Fibroblast of the aortic adventitia (primary cell): ENCODE measurements around the gene RAPGEF2. TPM values are rescaled to one million over a fixed set of nuclear protein-coding genes. Genes with fewer than 3 reads are reported as not detected.
"Not testable (repeated sequence)": the region's sequence is repeated elsewhere in the genome, so short reads cannot be mapped to it uniquely, and the experiment has no call there.

Experiments used
- DNase-seq: peaks from one replicate; pipeline ENCODE4 v3.0.0-alpha.2; 2010; ENCODE audit warnings: low read depth
- H3K4me3 ChIP-seq: 2 replicates; pipeline ENCODE4 v1.5.1; 2011; ENCODE audit warnings: low read depth, mild to moderate bottlenecking, control low read depth, low read length, moderate library complexity
- CTCF ChIP-seq: IDR thresholded peaks from 2 replicates; pipeline ENCODE4 v1.5.1; 2011; ENCODE audit warnings: mild to moderate bottlenecking, low read length, control low read depth, inconsistent platforms; ENCODE audit not compliant: insufficient read depth
- total RNA-seq: library from RNA; depleted of rRNA; stranded (reverse); fragments of >200 nt; gene quantifications from 2 replicates; pipeline ENCODE4 v1.2.3, GENCODE V29; 2012; ENCODE audit warnings: low replicate concordance

Gene RAPGEF2
- 25.7 and 44.0 TPM in 2 replicates for total RNA-seq

- peak within 1 kb of the TSS; percentile 74 for H3K4me3 ChIP-seq
- DNase-seq, result peak; percentile 86
- no peak for TF ChIP-seq CTCF
Observed at GRCh38 chr4:159102622-159103383, at the start of gene RAPGEF2. Gene RAPGEF2 (plus strand): TSS chr4:159103079. CDS start chr4:159104163, 1,084 bp downstream.

- DNase-seq, result no peak
- H3K4me3 ChIP-seq, result no peak overlapping the region
- TF ChIP-seq CTCF, result no peak
Observed at GRCh38 chr4:159055833-159056232, 47.0 kb upstream of the RAPGEF2 start.

DNA sequence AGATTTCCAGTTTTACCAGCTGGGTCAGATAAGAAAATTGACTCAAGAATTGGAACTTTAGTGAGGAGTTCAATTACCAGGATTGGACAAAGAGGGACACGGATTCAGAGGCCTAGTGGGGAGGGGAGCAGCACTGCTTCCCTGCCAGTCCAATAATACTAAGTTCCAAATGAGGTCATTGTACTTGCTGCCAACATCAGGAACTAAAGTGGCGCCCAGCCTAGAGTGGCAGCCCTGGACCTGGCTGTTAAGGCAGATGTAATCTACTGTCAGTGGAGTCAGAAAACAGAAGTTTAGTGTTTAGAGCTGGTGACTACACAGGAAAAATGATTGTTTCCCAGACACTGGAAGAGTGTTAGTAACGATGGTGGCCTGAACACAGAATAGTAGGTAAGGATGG is 42.7 kb upstream of the RAPGEF2 start:
- no peak overlapping the region for H3K4me3 ChIP-seq
- no peak for TF ChIP-seq CTCF
- DNase-seq, result no peak

- TF ChIP-seq CTCF, result no peak
- no peak overlapping the region for H3K4me3 ChIP-seq
- DNase-seq, result no peak
Observed at GRCh38 chr4:159062381-159062780, 40.5 kb upstream of the RAPGEF2 start.

DNA sequence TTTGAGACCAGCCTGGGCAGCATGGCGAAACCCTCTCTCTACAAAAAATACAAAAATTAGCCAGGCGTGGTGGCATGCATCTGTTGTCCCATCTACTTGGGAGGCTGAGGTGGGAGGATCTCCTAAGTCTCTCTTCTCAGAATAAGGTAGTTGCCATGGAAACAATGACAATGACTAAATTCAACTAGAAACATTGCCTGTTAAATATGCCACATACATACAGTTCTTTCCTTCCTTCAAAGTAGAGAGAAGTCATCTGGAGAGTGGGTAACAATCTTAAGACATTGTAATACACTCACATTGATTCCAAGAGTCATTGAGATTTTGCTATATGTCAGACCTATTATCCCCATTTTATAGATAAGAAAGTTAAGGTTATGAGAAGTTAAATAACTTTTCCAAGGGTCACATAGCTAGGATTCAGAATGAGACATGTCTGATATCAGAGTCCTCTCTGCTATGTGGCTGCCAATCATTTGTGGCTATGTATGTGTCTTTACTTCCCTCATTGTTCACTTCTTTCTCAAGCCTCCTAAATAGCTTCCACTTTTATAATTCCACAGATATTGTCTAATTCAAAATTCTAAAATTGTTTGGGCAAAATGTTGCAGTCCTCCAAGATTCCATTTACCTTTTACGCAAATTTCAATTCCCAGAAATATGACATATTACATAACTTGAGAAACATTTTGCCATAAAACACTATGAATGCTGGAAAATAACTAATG is 37.2 kb upstream of the RAPGEF2 start:
- TF ChIP-seq CTCF, result no peak
- DNase-seq, result no peak
- no peak overlapping the region for H3K4me3 ChIP-seq

GRCh38 chr4:159068139-159068538 is 34.7 kb upstream of the RAPGEF2 start:
- H3K4me3 ChIP-seq, DNase-seq: not testable (repeated sequence)

- H3K4me3 ChIP-seq, result no peak overlapping the region
- DNase-seq, result peak; percentile 71
- no peak for TF ChIP-seq CTCF
Observed at GRCh38 chr4:159069922-159070321, 33.0 kb upstream of the RAPGEF2 start.
